Measurements from ENCODE around the gene ITM2B.

ITM2B gene

DNA sequence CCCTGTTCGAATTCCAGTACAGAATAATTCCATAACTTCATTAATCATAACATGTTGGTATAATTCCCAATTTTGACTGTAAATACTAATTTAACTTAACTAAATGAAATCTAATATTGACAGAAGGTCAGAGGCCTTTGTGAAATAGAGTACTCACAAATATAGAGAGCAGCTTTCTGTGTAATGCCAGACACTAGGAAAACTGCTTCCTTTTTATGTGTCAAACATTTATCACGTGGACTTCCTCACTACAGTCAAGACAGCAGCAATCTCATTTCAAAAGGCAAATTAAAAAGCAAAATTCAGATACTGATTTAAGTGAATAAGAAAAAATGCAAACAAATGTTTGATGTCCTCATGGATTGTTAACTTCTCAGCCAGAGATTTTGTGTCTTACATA lies 13.1 kb downstream of the ITM2B start:
- no peaks in the 10 kb centered on the region for H3K27me3 ChIP-seq (ENCODE audit: insufficient read depth, poor library complexity, severe bottlenecking)
- TF ChIP-seq, protein P1, sequence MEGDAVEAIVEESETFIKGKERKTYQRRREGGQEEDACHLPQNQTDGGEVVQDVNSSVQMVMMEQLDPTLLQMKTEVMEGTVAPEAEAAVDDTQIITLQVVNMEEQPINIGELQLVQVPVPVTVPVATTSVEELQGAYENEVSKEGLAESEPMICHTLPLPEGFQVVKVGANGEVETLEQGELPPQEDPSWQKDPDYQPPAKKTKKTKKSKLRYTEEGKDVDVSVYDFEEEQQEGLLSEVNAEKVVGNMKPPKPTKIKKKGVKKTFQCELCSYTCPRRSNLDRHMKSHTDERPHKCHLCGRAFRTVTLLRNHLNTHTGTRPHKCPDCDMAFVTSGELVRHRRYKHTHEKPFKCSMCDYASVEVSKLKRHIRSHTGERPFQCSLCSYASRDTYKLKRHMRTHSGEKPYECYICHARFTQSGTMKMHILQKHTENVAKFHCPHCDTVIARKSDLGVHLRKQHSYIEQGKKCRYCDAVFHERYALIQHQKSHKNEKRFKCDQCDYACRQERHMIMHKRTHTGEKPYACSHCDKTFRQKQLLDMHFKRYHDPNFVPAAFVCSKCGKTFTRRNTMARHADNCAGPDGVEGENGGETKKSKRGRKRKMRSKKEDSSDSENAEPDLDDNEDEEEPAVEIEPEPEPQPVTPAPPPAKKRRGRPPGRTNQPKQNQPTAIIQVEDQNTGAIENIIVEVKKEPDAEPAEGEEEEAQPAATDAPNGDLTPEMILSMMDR (IDR thresholded peaks at IDR 0.05; ENCODE audit: poor library complexity, severe bottlenecking), result no peak
- ATAC-seq (ENCODE audit: low read depth) (no peak), DNase-seq (ENCODE audit: low spot score) (no peak)
- no peaks in the 10 kb centered on the region for H3K9me3 ChIP-seq (ENCODE audit: severe bottlenecking)
- no peak overlapping the region for H3K4me3 ChIP-seq (ENCODE audit: severe bottlenecking)
- H3K4me1 ChIP-seq (ENCODE audit: insufficient read depth, poor library complexity, severe bottlenecking), result no peaks in the 10 kb centered on the region
- no peak overlapping the region for H3K27ac ChIP-seq (ENCODE audit: poor library complexity, severe bottlenecking)
- peaks cover 21% of the 10 kb centered on the region for H3K36me3 ChIP-seq (ENCODE audit: low read depth)

DNA sequence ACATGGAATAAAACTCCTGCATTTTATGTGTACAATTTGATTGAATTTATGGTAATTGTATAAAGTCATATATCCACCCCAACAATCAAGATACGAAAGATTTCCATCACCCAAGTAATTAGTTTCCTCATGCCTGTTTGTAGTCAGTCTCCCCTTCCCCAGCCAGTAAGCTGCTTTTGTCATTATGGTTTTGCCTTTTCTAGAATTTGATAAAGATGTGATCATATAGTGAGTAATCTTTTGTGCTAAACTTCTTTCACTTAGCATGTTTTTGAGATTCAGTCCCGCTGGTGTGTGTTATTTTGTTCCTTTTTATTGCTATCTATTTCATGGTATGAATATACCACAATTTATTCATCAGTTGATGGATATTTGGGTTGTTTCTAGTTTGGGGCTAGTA lies 16.0 kb downstream of the ITM2B start:
- H3K27me3 ChIP-seq (ENCODE audit: insufficient read depth, poor library complexity, severe bottlenecking), result no peaks in the 10 kb centered on the region
- ATAC-seq (ENCODE audit: low read depth) (no peak), DNase-seq (ENCODE audit: low spot score) (no peak)
- H3K27ac ChIP-seq (ENCODE audit: poor library complexity, severe bottlenecking), result no peak overlapping the region
- TF ChIP-seq, protein P1 (IDR thresholded peaks at IDR 0.05; ENCODE audit: poor library complexity, severe bottlenecking), result no peak
- no peak overlapping the region for H3K4me3 ChIP-seq (ENCODE audit: severe bottlenecking)
- H3K9me3 ChIP-seq (ENCODE audit: severe bottlenecking), result no peaks in the 10 kb centered on the region
- H3K36me3 ChIP-seq (ENCODE audit: low read depth), result peaks cover 24% of the 10 kb centered on the region
- H3K4me1 ChIP-seq (ENCODE audit: insufficient read depth, poor library complexity, severe bottlenecking), result no peaks in the 10 kb centered on the region

DNA sequence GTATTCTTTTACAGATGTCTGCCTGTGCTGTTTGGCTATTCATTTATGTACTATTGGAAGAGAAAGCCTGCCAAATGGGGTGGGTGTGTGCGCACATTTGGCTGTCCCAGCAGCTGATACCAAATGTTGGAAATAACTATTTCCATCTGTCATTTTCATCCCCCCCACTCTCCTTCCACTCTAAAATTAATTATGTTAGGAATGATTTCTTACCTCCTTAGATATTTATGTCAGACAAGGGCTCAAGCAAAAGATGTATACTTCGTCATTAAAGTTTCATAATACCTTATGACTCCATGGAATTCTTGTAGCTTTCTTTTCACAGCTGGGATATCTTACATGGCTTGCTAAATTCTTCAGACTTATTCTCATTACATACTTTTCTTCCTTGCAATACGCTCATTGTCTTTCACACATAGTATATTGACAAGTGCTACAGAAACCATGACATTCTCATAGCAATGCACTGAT lies 18.6 kb downstream of the ITM2B start:
- Histone ChIP-seq H3K27ac (ENCODE audit: poor library complexity, severe bottlenecking) (no peak overlapping the region), H3K27me3 (ENCODE audit: insufficient read depth, poor library complexity, severe bottlenecking) (no peaks in the 10 kb centered on the region), H3K4me1 (ENCODE audit: insufficient read depth, poor library complexity, severe bottlenecking) (no peaks in the 10 kb centered on the region), H3K4me3 (ENCODE audit: severe bottlenecking) (no peak overlapping the region), H3K36me3 (ENCODE audit: low read depth) (peaks cover 50% of the 10 kb centered on the region), H3K9me3 (ENCODE audit: severe bottlenecking) (no peaks in the 10 kb centered on the region)
- TF ChIP-seq, protein P1 (IDR thresholded peaks at IDR 0.05; ENCODE audit: poor library complexity, severe bottlenecking), result no peak
- no peak for ATAC-seq (ENCODE audit: low read depth)
- no peak for DNase-seq (ENCODE audit: low spot score)

DNA sequence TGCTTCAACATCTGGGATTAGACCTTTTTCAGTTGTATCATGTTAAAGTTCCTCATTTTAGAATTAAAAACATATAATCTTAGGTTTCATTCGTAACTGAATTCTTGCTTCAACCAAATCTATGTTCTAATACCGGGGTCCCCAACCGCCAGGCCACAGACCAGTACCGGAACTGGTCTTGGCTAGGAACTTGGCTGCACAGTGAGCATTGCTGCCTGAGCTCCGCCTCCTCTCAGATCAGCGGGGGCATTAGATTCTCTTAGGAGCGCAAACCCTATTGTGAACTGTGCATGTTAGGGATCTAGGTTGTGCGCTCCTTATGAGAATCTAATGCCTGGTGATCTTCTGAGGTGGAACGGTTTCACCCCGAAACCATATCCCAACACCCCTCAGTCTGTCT lies 19.2 kb downstream of the ITM2B start:
- no peaks in the 10 kb centered on the region for H3K9me3 ChIP-seq (ENCODE audit: severe bottlenecking)
- no peaks in the 10 kb centered on the region for H3K27me3 ChIP-seq (ENCODE audit: insufficient read depth, poor library complexity, severe bottlenecking)
- ATAC-seq (ENCODE audit: low read depth) (no peak), DNase-seq (ENCODE audit: low spot score) (no peak)
- no peak overlapping the region for H3K27ac ChIP-seq (ENCODE audit: poor library complexity, severe bottlenecking)
- H3K36me3 ChIP-seq (ENCODE audit: low read depth), result peaks cover 55% of the 10 kb centered on the region
- H3K4me3 ChIP-seq (ENCODE audit: severe bottlenecking), result no peak overlapping the region
- H3K4me1 ChIP-seq (ENCODE audit: insufficient read depth, poor library complexity, severe bottlenecking), result no peaks in the 10 kb centered on the region
- TF ChIP-seq, protein P1 (IDR thresholded peaks at IDR 0.05; ENCODE audit: poor library complexity, severe bottlenecking), result no peak

DNA sequence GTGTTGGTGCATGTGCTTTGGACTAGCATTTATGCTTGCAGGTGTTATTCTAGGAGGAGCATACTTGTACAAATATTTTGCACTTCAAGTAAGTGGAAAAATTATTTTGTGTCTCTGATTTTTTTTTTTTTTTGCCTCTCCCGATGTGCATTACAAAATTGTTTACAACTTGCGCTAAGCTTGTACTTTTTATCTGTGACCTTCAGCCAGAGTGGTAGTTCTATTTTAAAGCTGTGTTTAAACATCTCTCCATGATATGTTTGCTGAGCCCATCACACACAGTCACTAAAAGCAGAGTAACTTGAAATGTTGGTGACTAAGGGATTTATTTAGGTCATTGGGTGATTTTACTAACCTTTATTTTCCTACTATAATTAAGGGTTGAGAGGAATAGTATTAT lies 20.8 kb downstream of the ITM2B start:
- TF ChIP-seq, protein P1 (IDR thresholded peaks at IDR 0.05; ENCODE audit: poor library complexity, severe bottlenecking), result no peak
- DNase-seq (ENCODE audit: low spot score), result no peak
- no peak for ATAC-seq (ENCODE audit: low read depth)
- no peak overlapping the region for H3K4me3 ChIP-seq (ENCODE audit: severe bottlenecking)
- no peaks in the 10 kb centered on the region for H3K9me3 ChIP-seq (ENCODE audit: severe bottlenecking)
- no peaks in the 10 kb centered on the region for H3K4me1 ChIP-seq (ENCODE audit: insufficient read depth, poor library complexity, severe bottlenecking)
- H3K27me3 ChIP-seq (ENCODE audit: insufficient read depth, poor library complexity, severe bottlenecking), result no peaks in the 10 kb centered on the region
- H3K27ac ChIP-seq (ENCODE audit: poor library complexity, severe bottlenecking), result no peak overlapping the region
- H3K36me3 ChIP-seq (ENCODE audit: low read depth), result peaks cover 72% of the 10 kb centered on the region
